K562 (cell line): ENCODE measurements around the gene ZNF48. TPM values are rescaled to one million over a fixed set of nuclear protein-coding genes. Genes with fewer than 3 reads are reported as not detected.
A peak's percentile ranks its signal among the peaks of the same experiment; 100 is the strongest.

Source experiments
- GTF2E2 ChIP-seq: fragments of 200-800 bp; sonication (Bioruptor generic); IDR thresholded peaks from 2 replicates; pipeline ENCODE4 v1.6.1; 2016; ENCODE audit warnings: missing genetic modification characterization, missing compliant biosample characterization
- POLR2A ChIP-seq: fragments of 450-650 bp; conservative IDR thresholded peaks from 2 replicates; pipeline ENCODE4 v1.6.1; 2016
- RCOR1 ChIP-seq, 2 experiments: IDR thresholded peaks; 2 replicates each; pipeline ENCODE4 v1.6.1; 2012; ENCODE audit warnings: low read depth in 2 of 2, low read length in 2 of 2, borderline replicate concordance in 1 of 2, improper control_type of control experiment in 1 of 2
- RNF2 ChIP-seq: sonication (generic); IDR thresholded peaks from 2 replicates; pipeline ENCODE4 v1.6.1; 2016
- SAFB ChIP-seq: fragments of 200-400 bp; formaldehyde crosslinking; IDR thresholded peaks from 2 replicates; pipeline ENCODE4 v1.6.1; 2017; ENCODE audit warnings: low read depth, low read length, borderline replicate concordance
- SLC30A9 ChIP-seq: fragments of 250-450 bp; sonication (Bioruptor Pico); IDR thresholded peaks from 2 replicates; pipeline ENCODE4 v1.8.0; 2022; ENCODE audit warnings: mild to moderate bottlenecking, moderate library complexity
- SMC3 ChIP-seq: conservative IDR thresholded peaks from 2 replicates; pipeline ENCODE4 v1.6.1; 2011; ENCODE audit warnings: low read depth, low read length, improper control_type of control experiment; ENCODE audit not compliant: insufficient read depth
- SREBF2 ChIP-seq: sonication (generic); formaldehyde crosslinking; IDR thresholded peaks from 2 replicates; pipeline ENCODE4 v1.4.0; 2020; ENCODE audit warnings: mild to moderate bottlenecking, missing genetic modification reagents
- TBL1XR1 ChIP-seq, 2 experiments: IDR thresholded peaks; 2 replicates each; pipeline ENCODE4 v1.6.1; 2012; ENCODE audit warnings: improper control_type of control experiment in 2 of 2, low read length in 2 of 2, mild to moderate bottlenecking in 1 of 2
- TCF7 ChIP-seq: sonication (generic); IDR thresholded peaks from 2 replicates; pipeline ENCODE4 v1.6.1; 2016; ENCODE audit warnings: antibody characterized with exemption, borderline replicate concordance
- TRIM28 ChIP-seq: fragments of 450-650 bp; IDR thresholded peaks from 2 replicates; pipeline ENCODE4 v1.6.1; 2017
- XRCC5 ChIP-seq: fragments of 200-400 bp; formaldehyde crosslinking; IDR thresholded peaks from 2 replicates; pipeline ENCODE4 v1.6.1; 2017; ENCODE audit warnings: low read depth, mild to moderate bottlenecking, low read length
- ZC3H4 ChIP-seq: sonication (generic); formaldehyde crosslinking; IDR thresholded peaks from 2 replicates; pipeline ENCODE4 v1.9.0; 2021; ENCODE audit warnings: missing genetic modification reagents, borderline replicate concordance
- ZNF384 ChIP-seq: IDR thresholded peaks from 2 replicates; pipeline ENCODE4 v1.6.1; 2012; ENCODE audit warnings: low read depth, low read length, improper control_type of control experiment
- ZNF76 ChIP-seq: fragments of 250-450 bp; sonication (Bioruptor Pico); IDR thresholded peaks from 2 replicates; pipeline ENCODE4 v1.4.0; 2020; ENCODE audit warnings: mild to moderate bottlenecking, moderate library complexity, borderline replicate concordance
- ZZZ3 ChIP-seq: fragments of 450-650 bp; IDR thresholded peaks from 2 replicates; pipeline ENCODE4 v1.6.1; 2016; ENCODE audit warnings: antibody characterized with exemption, mild to moderate bottlenecking, moderate library complexity
- polyA plus RNA-seq, 8 experiments: library from polyadenylated mRNA; depleted of rRNA in 4 of 8; stranded (reverse) in 5 of 8; unstranded in 3 of 8; fragments of >200 nt; fragmentation: Nextera tagmentation in 2 of 8; fragmentation: Illumina TruSeq in 1 of 8; extraction: Ambion mirVana in 2 of 8; extraction: Trizol in 1 of 8; gene quantifications; 2 replicates each; pipeline versions ENCODE4 v1.2.1 to v1.2.3, GENCODE V29; 2011 to 2014; ENCODE audit warnings: inconsistent platforms in 1 of 8, missing spikeins in 1 of 8
- total RNA-seq, 7 experiments: library from RNA; depleted of rRNA in 6 of 7; stranded (reverse); fragments of >200 nt in 6 of 7; fragmentation: Illumina TruSeq in 2 of 7; extraction: Trizol in 2 of 7; gene quantifications; 2 replicates each; pipeline versions ENCODE4 v1.2.1 to v1.2.3, GENCODE V29; 2011 to 2021; ENCODE audit warnings: low replicate concordance in 1 of 7
- TF ChIP-seq, protein P1 (sequence below): sonication (generic); formaldehyde crosslinking; IDR thresholded peaks from 2 replicates; pipeline ENCODE4 v1.8.1; 2022; ENCODE audit warnings: missing genetic modification reagents
- TF ChIP-seq, protein P2 (sequence below), 2 experiments: fragments of 450-650 bp in 1 of 2; sonication (generic) in 1 of 2; formaldehyde crosslinking in 1 of 2; IDR thresholded peaks; 2 replicates each; pipeline versions ENCODE4 v1.7.1 to v1.9.0; 2016 to 2022; ENCODE audit warnings: inconsistent platforms in 1 of 2, mild to moderate bottlenecking in 1 of 2, missing genetic modification reagents in 1 of 2

The ZNF48 gene
- total and polyA plus RNA-seq, 9 of the 15 experiments (the other 6 are each of a cell fraction or from before 2014, with no cell fraction given) = 0.38 to 11.6 (median 4.7) TPM

DNA sequence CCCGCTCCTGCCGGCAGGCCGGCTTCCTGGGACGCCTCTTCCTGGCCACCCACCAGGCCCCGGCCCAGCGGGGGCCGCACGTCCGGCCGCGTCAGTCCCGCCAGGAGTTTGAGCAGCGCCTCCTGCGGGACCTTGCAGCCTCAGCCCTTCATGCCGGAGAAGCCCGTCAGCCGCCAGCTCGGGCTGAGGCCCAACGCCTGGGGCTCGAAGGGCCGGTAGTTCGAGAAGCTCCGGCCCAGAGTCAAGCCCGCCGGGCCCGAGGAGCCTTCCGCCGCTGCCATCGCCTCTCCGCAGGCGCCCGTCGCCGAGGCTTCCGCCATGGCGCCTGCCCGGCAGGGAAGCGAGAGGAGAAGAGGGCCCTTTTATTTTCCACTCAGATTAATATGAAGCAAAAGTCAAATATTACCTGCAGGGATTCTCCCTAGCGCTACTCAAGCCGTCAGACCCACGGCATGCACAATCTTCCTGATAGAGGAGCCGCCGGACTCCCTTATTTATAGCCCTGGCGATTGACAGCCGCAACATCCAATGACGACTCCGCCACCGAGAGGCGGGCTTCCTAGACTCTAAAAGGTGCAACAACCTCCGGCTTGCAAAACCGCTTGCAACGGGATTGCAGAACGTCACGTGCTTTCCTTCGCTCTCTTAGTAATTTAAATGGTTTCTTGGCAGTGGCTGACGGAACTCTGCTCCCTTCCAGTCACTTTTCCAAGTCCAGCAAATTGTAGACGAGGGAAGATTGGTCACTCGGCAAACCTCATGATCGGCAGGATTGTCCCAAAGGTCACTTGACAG, 50.4 kb downstream of the ZNF48 start, which contains the start of gene SEPHS2 (continued):
- TF ChIP-seq SAFB (no peak), GTF2E2 (tag) (peak; percentile 88), POLR2A (peak; percentile 98), SMC3 (no peak), ZNF76 (CRISPR knock-in tag) (no peak), ZNF384 (no peak), SREBF2 (CRISPR knock-in tag) (no peak), XRCC5 (peak; percentile 29; the same call in 1 of the 2 replicates), TCF7 (no peak), TRIM28 (0 out of 2 replicates have a peak, but pooled peaks have one; percentile 39), SLC30A9 (no peak), RNF2 (no peak; the same call in 1 of the 2 replicates), ZZZ3 (no peak), TBL1XR1 (IDR thresholded peaks at IDR 0.05; ENCODE audit: low read length in 2 of 2) (peak in 1 of 2 experiments; percentile 20; a peak in 2 of 4 replicates), RCOR1 (IDR thresholded peaks at IDR 0.05; ENCODE audit: borderline replicate concordance in 1 of 2, low read depth in 2 of 2, low read length in 2 of 2) (peak in 1 of 2 experiments; percentile 38; a peak in 1 of 4 replicates), ZC3H4 (CRISPR knock-in tag) (no peak)
- TF ChIP-seq, protein P1, sequence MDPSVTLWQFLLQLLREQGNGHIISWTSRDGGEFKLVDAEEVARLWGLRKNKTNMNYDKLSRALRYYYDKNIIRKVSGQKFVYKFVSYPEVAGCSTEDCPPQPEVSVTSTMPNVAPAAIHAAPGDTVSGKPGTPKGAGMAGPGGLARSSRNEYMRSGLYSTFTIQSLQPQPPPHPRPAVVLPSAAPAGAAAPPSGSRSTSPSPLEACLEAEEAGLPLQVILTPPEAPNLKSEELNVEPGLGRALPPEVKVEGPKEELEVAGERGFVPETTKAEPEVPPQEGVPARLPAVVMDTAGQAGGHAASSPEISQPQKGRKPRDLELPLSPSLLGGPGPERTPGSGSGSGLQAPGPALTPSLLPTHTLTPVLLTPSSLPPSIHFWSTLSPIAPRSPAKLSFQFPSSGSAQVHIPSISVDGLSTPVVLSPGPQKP (CRISPR knock-in tag) = no peak
- TF ChIP-seq, protein P2, sequence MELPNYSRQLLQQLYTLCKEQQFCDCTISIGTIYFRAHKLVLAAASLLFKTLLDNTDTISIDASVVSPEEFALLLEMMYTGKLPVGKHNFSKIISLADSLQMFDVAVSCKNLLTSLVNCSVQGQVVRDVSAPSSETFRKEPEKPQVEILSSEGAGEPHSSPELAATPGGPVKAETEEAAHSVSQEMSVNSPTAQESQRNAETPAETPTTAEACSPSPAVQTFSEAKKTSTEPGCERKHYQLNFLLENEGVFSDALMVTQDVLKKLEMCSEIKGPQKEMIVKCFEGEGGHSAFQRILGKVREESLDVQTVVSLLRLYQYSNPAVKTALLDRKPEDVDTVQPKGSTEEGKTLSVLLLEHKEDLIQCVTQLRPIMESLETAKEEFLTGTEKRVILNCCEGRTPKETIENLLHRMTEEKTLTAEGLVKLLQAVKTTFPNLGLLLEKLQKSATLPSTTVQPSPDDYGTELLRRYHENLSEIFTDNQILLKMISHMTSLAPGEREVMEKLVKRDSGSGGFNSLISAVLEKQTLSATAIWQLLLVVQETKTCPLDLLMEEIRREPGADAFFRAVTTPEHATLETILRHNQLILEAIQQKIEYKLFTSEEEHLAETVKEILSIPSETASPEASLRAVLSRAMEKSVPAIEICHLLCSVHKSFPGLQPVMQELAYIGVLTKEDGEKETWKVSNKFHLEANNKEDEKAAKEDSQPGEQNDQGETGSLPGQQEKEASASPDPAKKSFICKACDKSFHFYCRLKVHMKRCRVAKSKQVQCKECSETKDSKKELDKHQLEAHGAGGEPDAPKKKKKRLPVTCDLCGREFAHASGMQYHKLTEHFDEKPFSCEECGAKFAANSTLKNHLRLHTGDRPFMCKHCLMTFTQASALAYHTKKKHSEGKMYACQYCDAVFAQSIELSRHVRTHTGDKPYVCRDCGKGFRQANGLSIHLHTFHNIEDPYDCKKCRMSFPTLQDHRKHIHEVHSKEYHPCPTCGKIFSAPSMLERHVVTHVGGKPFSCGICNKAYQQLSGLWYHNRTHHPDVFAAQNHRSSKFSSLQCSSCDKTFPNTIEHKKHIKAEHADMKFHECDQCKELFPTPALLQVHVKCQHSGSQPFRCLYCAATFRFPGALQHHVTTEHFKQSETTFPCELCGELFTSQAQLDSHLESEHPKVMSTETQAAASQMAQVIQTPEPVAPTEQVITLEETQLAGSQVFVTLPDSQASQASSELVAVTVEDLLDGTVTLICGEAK (IDR thresholded peaks at IDR 0.05) = peak; percentile 37; the same call in 1 of the 2 replicates
- TF ChIP-seq, protein P2 (CRISPR knock-in tag; IDR thresholded peaks at IDR 0.05) = no peak; the same call in 1 of the 2 replicates
